Measurements from ENCODE around the gene INPP5B.

The INPP5B gene

DNA sequence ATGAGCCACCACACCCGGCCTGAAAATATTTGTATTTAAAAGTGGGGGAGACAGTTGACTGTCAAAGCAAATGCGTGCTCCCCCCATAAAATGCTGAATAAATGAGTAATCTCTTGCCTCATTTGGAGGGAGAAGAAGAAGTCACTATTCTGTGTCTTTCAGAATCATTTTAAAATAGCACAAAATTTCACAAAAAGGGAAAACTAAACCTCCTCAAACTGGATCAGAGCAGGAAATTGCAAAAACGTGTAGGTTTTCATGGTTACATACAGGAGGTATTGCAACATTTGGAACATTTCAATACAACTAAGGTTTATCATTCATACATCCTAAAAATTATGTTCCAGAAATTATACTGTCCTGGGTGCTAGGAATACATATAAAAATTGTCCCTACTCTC lies 101.1 kb downstream of the INPP5B start:
- H3K4me3 Mint-ChIP-seq = no peak overlapping the region
- no peaks in the 10 kb centered on the region for H3K4me1 Mint-ChIP-seq
- no peaks in the 10 kb centered on the region for H3K27me3 Mint-ChIP-seq (ENCODE audit: low read depth)
- no peaks in the 10 kb centered on the region for H3K9me3 Mint-ChIP-seq
- H3K36me3 Mint-ChIP-seq (ENCODE audit: low read depth) = no peaks in the 10 kb centered on the region
- TF ChIP-seq, protein P1, sequence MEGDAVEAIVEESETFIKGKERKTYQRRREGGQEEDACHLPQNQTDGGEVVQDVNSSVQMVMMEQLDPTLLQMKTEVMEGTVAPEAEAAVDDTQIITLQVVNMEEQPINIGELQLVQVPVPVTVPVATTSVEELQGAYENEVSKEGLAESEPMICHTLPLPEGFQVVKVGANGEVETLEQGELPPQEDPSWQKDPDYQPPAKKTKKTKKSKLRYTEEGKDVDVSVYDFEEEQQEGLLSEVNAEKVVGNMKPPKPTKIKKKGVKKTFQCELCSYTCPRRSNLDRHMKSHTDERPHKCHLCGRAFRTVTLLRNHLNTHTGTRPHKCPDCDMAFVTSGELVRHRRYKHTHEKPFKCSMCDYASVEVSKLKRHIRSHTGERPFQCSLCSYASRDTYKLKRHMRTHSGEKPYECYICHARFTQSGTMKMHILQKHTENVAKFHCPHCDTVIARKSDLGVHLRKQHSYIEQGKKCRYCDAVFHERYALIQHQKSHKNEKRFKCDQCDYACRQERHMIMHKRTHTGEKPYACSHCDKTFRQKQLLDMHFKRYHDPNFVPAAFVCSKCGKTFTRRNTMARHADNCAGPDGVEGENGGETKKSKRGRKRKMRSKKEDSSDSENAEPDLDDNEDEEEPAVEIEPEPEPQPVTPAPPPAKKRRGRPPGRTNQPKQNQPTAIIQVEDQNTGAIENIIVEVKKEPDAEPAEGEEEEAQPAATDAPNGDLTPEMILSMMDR (IDR thresholded peaks at IDR 0.05; ENCODE audit: unreplicated experiment in 3 of 3) = no peak
- H3K27ac Mint-ChIP-seq = no peak overlapping the region

GRCh38 chr1:37845049-37845646 lies 101.7 kb downstream of the INPP5B start:
- no peaks in the 10 kb centered on the region for H3K36me3 Mint-ChIP-seq (ENCODE audit: low read depth)
- H3K9me3 Mint-ChIP-seq = no peaks in the 10 kb centered on the region
- H3K27me3 Mint-ChIP-seq (ENCODE audit: low read depth) = no peaks in the 10 kb centered on the region
- H3K4me1 Mint-ChIP-seq = no peaks in the 10 kb centered on the region
- no peak overlapping the region for H3K27ac Mint-ChIP-seq
- TF ChIP-seq, protein P1 (IDR thresholded peaks at IDR 0.05; ENCODE audit: unreplicated experiment in 3 of 3) = no peak
- H3K4me3 Mint-ChIP-seq = no peak overlapping the region

- no peaks in the 10 kb centered on the region for H3K9me3 Mint-ChIP-seq
These were observed 102.3 kb downstream of the INPP5B start for GRCh38 chr1:37844536-37844935.

GRCh38 chr1:37841652-37842051 lies 105.2 kb downstream of the INPP5B start:
- no peaks in the 10 kb centered on the region for H3K4me1 Mint-ChIP-seq
- H3K27me3 Mint-ChIP-seq (ENCODE audit: low read depth) = no peaks in the 10 kb centered on the region
- H3K9me3 Mint-ChIP-seq = no peaks in the 10 kb centered on the region
- H3K4me3 Mint-ChIP-seq = no peak overlapping the region
- peaks cover 16% of the 10 kb centered on the region for H3K36me3 Mint-ChIP-seq (ENCODE audit: low read depth)
- no peak overlapping the region for H3K27ac Mint-ChIP-seq
- TF ChIP-seq, protein P1 (IDR thresholded peaks at IDR 0.05; ENCODE audit: unreplicated experiment in 3 of 3) = no peak

More at GRCh38 chr1:37844536-37844935, 102.3 kb downstream of the INPP5B start:
- Mint-ChIP-seq H3K27ac (no peak overlapping the region), H3K4me1 (no peaks in the 10 kb centered on the region), H3K4me3 (no peak overlapping the region), H3K27me3 (ENCODE audit: low read depth) (no peaks in the 10 kb centered on the region), H3K36me3 (ENCODE audit: low read depth) (peaks cover 4% of the 10 kb centered on the region)
- TF ChIP-seq, protein P1 (IDR thresholded peaks at IDR 0.05; ENCODE audit: unreplicated experiment in 3 of 3) = no peak

GRCh38 chr1:37840711-37841110 lies 106.1 kb downstream of the INPP5B start:
- Mint-ChIP-seq H3K27ac (no peak overlapping the region), H3K4me3 (no peak overlapping the region), H3K4me1 (no peaks in the 10 kb centered on the region), H3K9me3 (no peaks in the 10 kb centered on the region), H3K36me3 (ENCODE audit: low read depth) (peaks cover 21% of the 10 kb centered on the region), H3K27me3 (ENCODE audit: low read depth) (no peaks in the 10 kb centered on the region)
- TF ChIP-seq, protein P1 (IDR thresholded peaks at IDR 0.05; ENCODE audit: unreplicated experiment in 3 of 3) = no peak

GRCh38 chr1:37839676-37840075 lies 107.2 kb downstream of the INPP5B start:
- Mint-ChIP-seq H3K9me3 (no peaks in the 10 kb centered on the region), H3K4me3 (no peak overlapping the region), H3K4me1 (no peaks in the 10 kb centered on the region), H3K27me3 (ENCODE audit: low read depth) (no peaks in the 10 kb centered on the region), H3K36me3 (ENCODE audit: low read depth) (peaks cover 29% of the 10 kb centered on the region), H3K27ac (no peak overlapping the region)
- TF ChIP-seq, protein P1 (IDR thresholded peaks at IDR 0.05; ENCODE audit: unreplicated experiment in 3 of 3) = no peak
